Neuron (in vitro differentiated cells): ENCODE results near the gene PXDN.

Experiments used
- H2AFZ ChIP-seq: one replicate; pipeline ENCODE4 v1.6.1; 2013; ENCODE audit warnings: low read depth, mild to moderate bottlenecking, inconsistent platforms, low read length, moderate library complexity
- H3K27me3 ChIP-seq: one replicate; pipeline ENCODE4 v1.6.1; 2013; ENCODE audit warnings: low read length; ENCODE audit not compliant: insufficient read depth
- H3K36me3 ChIP-seq: one replicate; pipeline ENCODE4 v1.6.1; 2013; ENCODE audit warnings: low read length; ENCODE audit not compliant: insufficient read depth
- H3K4me1 ChIP-seq: one replicate; pipeline ENCODE4 v1.6.1; 2013; ENCODE audit warnings: low read length; ENCODE audit not compliant: insufficient read depth
- H3K4me3 ChIP-seq: 2 replicates; pipeline ENCODE4 v1.5.1; 2013; ENCODE audit warnings: mild to moderate bottlenecking, low read length, moderate library complexity
- H3K9me3 ChIP-seq: one replicate; pipeline ENCODE4 v1.6.1; 2013; ENCODE audit warnings: low read length

The PXDN gene

DNA sequence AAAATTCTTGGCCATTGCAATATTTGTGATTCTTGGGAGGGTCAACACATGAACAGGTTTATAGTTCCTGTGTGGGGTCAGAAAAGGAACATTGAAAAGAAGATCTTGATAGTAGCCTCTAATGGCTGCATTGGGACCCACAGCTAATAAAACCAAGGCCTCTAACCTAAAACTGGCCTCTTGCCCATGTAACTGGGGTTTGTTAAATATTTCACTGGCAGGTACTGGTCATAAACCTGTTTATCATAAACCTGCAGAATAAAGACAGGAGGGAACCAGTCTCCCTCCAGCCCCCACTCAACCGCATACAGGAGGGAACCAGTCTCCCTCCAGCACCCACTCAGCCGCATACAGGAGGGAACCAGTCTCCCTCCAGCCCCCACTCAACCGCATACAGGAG is 125.3 kb downstream of the PXDN start:
- Histone ChIP-seq H3K27me3 (no peaks in the 10 kb centered on the region), H3K4me1 (no peaks in the 10 kb centered on the region), H3K9me3 (no peaks in the 10 kb centered on the region), H2AFZ (no peak overlapping the region), H3K4me3 (no peak overlapping the region), H3K36me3 (no peaks in the 10 kb centered on the region)

DNA sequence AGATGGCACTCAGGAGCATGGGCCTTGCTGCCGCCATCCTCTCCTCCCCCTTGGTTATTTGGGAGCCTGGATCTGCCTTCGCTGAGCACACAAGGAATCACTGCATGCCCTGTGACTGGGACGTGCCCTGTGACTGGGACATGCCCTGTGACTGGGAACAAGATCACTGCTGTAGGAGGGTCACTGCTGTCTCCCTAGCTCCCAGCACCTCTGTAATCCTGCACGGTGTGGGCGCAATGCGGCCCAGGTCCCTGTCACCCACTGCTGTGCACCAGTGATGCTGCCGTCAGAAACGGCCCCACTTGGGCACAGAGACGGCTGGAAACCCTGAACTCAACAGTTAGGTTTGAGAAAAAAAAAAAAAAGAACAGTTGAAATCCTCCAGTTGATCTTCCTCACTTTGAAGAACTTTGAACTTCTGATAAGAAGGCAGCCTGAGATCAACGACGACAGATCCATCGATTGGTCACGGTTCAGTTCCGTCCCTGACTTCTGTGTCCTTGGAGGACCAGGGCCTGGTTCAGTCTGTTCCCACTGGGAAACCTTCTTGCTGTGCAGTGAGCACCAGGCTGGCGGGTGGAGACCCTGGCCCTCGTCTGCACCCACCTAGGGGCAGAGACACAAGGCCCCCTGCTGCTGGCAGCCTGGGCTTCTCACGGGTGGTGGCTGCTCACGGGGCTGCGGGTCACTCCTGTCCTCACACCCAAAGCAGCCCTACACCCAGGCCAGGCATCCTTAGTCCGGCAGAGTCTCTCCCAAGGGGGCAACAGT is 125.9 kb downstream of the PXDN start:
- no peaks in the 10 kb centered on the region for H3K36me3 ChIP-seq
- no peaks in the 10 kb centered on the region for H3K27me3 ChIP-seq
- no peak overlapping the region for H3K4me3 ChIP-seq
- H2AFZ ChIP-seq = no peak overlapping the region
- H3K4me1 ChIP-seq = peaks cover 3% of the 10 kb centered on the region
- H3K9me3 ChIP-seq = no peaks in the 10 kb centered on the region

DNA sequence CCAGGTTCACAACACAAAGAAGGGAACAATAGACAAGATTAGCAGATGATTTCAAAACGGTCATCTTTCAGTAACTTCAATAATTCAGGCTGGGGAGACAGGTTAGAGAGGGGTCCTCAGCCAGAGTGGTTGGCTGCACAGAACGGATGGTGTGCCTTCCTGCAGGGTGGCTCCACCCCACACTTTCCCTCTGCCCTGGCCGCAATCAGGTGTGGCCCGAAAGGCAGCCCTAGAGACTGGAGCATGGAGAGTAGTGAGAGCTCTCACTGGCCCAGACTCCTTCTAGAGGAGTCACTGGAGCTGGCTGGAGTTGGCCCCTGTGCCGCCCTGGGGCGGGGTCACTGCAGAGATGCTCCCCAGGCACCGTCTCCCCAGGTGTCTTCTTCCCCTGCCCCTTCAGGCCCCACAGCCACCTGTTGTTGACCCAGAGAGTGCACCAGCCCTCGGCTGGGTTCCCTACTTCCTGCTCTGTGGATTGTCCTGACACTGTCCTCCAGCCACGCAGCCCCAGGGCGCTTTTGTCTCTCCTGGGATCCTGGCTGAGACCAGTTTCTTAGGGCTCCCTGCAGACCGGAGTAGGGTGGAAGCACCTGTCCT is 126.8 kb downstream of the PXDN start:
- Histone ChIP-seq H3K27me3 (no peaks in the 10 kb centered on the region), H3K36me3 (no peaks in the 10 kb centered on the region), H3K4me3 (no peak overlapping the region), H3K4me1 (peaks cover 3% of the 10 kb centered on the region), H3K9me3 (no peaks in the 10 kb centered on the region), H2AFZ (no peak overlapping the region)

DNA sequence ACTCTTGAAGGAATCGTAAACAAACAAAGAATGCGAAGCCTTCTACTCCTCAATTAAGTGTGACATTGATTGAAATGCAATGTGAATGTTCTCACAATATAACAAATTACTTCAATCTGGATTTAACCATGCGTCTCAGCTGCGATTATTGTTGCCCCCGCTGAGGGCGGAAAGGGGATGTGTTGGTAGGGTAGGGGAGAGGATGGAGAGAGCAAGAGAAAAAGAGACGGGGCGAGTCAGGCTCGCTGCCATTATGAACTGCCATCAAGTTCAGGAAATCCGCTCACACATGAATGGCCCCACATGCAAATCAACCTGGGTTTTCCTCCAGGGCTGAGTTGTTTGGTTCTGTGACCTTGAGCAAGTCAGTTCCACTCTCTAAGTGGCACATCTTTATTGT is 129.8 kb downstream of the PXDN start:
- H3K36me3 ChIP-seq = no peaks in the 10 kb centered on the region
- no peak overlapping the region for H3K4me3 ChIP-seq
- no peaks in the 10 kb centered on the region for H3K9me3 ChIP-seq
- peaks cover 3% of the 10 kb centered on the region for H3K4me1 ChIP-seq
- H3K27me3 ChIP-seq = no peaks in the 10 kb centered on the region
- no peak overlapping the region for H2AFZ ChIP-seq

DNA sequence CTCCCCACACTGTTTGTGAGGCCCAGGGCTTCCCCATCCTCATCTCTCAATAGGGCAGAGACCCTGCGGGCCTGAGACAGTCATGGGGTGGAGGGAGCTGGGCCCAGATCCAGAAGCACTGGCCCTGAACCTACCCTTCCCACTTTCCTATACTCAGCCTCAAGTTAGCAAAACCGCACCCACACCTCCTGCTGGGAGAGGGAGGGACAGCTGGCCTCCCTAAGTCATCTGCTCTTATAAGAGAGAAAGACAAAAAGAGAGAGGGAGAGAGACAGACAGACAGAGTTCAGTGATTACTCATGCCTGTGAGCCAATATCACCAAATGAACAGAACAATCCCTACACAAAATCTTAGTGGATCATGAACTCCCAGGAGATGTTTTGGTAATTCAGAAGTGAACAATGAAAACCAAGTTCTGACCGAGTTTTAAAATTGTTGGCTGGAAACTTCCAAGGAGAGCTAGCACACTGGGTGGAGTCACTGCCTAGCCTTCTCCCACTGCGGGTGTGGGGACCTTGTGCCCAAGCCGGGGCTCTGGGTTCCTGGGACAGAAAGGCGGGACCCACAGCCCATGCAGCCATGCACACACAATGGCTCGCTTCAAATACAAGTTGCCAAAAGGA is 130.5 kb downstream of the PXDN start:
- Histone ChIP-seq H3K4me3 (no peak overlapping the region), H3K4me1 (peaks cover 3% of the 10 kb centered on the region), H2AFZ (no peak overlapping the region), H3K9me3 (no peaks in the 10 kb centered on the region), H3K27me3 (no peaks in the 10 kb centered on the region), H3K36me3 (no peaks in the 10 kb centered on the region)

DNA sequence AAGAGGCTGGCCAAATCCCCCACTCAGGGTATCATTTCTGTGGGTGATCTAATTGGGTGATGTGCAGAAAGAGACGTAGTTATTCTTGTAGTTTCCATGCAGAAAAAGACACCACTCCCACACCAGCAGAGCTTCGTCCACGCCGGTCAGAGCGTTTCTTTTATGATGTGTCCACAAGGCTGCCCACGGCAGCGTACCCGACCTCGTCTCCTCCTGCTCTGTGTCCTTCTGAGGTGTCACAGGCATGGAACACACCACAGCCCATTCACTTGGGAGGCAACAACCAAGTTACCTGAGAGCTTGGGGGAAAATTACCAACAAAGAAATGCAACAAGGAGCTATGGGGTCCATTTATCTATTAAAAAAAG is 131.3 kb downstream of the PXDN start:
- Histone ChIP-seq H3K27me3 (no peaks in the 10 kb centered on the region), H2AFZ (no peak overlapping the region), H3K36me3 (no peaks in the 10 kb centered on the region), H3K4me1 (peaks cover 3% of the 10 kb centered on the region), H3K4me3 (no peak overlapping the region), H3K9me3 (no peaks in the 10 kb centered on the region)

DNA sequence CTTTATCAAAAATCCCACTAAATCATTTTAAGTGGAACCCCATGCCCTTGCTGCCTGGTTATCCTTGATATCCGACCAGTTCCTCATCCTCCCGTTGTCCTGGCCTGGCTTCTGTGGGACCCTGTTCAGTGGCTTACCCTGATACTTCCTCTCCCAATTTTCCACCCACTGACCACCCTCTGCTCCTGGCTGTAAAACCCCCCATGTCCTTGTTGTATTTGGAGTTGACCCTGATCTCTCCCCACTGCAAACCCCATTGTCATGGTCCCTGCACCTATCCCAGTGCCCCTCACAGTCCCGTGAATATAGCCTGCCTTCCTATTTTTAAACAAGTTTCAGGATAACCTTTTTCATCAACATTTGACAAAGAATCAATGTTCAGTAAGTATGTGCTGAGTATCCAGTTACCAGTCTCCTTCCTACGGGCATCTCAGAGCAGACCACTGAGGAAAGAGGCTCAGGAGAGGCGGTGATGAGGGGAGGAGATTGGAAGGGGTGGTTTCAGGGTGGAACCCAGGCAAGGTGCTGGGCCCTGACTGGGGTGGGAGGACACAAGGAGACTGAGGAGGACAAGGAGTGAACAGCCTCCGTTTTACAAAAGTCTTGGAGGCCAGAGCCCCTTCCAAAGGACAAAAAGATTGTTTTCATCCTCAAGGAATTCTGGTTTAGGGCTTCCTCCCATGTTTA is 131.8 kb downstream of the PXDN start:
- Histone ChIP-seq H2AFZ (no peak overlapping the region), H3K36me3 (no peaks in the 10 kb centered on the region), H3K9me3 (no peaks in the 10 kb centered on the region), H3K4me1 (peaks cover 3% of the 10 kb centered on the region), H3K4me3 (no peak overlapping the region), H3K27me3 (peaks cover under 1% of the 10 kb centered on the region)

DNA sequence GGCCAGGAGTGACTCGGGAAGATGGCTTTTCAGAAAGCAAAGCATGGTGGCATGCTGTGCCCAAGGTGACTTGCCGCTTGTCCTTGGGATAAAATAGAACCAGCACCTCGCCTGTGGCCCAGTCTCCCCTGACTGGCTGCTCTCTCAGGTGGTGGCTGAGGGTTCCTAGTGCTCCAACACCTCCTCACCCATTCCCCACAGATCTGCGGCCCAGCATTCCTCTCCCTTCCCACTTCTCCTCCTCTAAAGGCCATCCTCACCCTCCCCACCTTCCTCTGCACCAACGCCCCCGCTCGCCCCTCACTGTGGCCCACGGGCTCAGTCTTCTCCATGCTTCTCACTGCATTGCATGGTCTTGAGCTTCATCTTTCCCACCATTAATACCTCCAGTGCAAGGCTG is 132.4 kb downstream of the PXDN start:
- Histone ChIP-seq H3K36me3 (no peaks in the 10 kb centered on the region), H3K9me3 (no peaks in the 10 kb centered on the region)

DNA sequence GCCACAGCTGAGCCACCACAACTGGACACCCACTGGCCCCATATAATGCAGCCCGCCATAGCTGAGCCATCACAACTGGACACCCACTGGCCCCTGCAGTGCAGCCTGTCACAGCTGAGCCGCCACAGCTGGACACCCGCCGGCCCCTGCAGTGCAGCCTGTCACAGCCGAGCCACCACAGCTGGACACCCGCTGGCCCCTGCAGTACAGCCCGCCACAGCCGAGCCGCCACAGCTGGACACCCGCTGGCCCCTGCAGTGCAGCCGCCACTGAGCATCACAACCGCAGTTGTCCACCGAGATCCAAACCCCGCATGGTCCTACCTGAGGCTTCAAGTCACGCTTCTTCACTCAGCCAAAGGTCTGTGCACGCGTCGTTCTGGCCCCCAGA is 134.2 kb downstream of the PXDN start:
- no peaks in the 10 kb centered on the region for H3K9me3 ChIP-seq
- H3K4me1 ChIP-seq = peaks cover 5% of the 10 kb centered on the region
- no peak overlapping the region for H3K4me3 ChIP-seq
- peaks cover 4% of the 10 kb centered on the region for H3K27me3 ChIP-seq
- H3K36me3 ChIP-seq = no peaks in the 10 kb centered on the region
- H2AFZ ChIP-seq = no peak overlapping the region

More for the DNA sequence above, 132.4 kb downstream of the PXDN start:
- H3K4me1 ChIP-seq = peaks cover 3% of the 10 kb centered on the region
- no peak overlapping the region for H3K4me3 ChIP-seq
- no peak overlapping the region for H2AFZ ChIP-seq
- peaks cover 4% of the 10 kb centered on the region for H3K27me3 ChIP-seq

DNA sequence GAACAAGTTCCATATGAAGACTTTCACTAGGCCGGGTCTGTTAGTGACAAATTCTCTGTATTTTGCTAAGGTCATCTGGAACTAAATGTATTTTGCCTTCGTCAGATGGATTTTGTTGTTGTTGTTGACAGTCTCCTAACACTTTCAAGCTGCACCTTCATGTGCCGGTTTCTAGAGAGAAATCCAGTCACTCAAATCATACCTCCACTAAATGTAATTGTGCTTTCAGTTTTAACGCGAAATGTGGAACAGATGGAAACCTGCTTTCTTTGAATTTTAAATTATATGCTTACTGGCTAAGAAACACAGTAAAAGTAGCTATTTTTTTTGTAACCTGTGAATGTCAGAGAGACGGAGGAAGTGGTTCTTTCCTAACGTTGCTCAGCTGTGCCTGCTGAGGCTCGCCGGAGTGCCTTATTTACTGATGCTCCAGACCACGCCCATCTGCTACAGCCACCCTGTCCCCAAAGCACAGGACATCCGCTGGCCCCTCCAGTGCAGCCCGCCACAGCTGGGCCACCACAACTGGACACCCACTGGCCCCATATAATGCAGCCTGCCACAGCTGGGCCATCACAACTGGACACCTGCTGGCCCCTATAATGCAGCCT is 134.7 kb downstream of the PXDN start:
- Histone ChIP-seq H3K9me3 (no peaks in the 10 kb centered on the region), H2AFZ (no peak overlapping the region), H3K27me3 (peaks cover 4% of the 10 kb centered on the region), H3K4me3 (no peak overlapping the region), H3K36me3 (no peaks in the 10 kb centered on the region), H3K4me1 (peaks cover 8% of the 10 kb centered on the region)

DNA sequence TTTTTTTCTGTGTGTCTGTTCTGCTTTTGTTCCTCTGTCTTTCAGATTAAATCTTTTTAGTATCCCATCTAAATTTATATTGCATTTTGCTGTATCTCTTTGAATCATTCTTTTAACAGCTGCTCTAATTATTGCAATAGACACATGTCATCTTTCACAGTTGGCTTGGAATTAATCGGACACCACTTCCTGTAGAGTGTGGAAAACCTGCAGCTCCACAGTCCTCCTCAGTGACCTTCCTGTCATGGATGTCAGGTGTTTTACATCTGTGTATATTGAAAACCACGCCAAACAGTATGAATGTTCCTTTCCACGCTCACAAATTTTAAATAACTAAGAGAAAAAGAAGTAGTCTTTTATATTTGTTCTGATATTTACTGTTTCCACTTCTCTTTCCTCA is 135.3 kb downstream of the PXDN start:
- Histone ChIP-seq H3K36me3 (no peaks in the 10 kb centered on the region), H3K4me1 (peaks cover 8% of the 10 kb centered on the region), H3K4me3 (no peak overlapping the region), H3K9me3 (no peaks in the 10 kb centered on the region), H2AFZ (no peak overlapping the region), H3K27me3 (peaks cover 4% of the 10 kb centered on the region)

DNA sequence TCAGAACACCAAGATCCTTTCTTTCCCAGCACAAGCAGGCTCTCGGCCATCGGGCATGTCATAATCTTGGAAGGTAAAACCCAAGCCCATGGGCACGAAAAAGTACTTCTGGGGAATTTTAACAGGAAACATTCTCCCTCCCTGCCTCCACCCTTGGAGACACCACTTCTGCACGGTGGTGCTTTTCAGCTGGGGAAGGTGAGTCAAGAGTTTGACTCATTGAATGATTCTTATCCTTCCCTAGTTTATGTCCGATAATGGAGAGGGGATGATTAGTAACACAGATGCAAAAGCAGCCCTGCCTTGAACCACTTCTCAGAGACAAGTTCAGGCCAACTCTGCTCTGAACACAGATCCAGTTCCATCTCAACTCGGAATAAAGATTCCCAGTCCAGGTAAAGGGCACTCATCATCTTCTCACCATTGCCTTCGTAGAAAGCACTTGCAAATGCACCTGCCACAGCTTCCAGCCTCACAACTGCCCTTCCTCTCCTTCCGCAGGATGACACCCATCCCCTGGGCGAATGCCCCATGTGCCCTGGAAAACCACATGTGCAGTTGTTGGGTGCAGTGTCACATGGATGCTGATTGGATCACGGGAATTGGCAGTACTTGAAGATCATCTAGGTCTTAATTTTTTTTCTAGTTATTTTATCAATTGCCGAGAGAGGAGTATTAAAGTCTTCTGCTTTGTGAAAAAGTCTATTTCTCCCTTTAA is 136.2 kb downstream of the PXDN start:
- Histone ChIP-seq H3K36me3 (no peaks in the 10 kb centered on the region), H3K4me1 (peaks cover 4% of the 10 kb centered on the region), H3K4me3 (no peak overlapping the region), H2AFZ (no peak overlapping the region), H3K9me3 (no peaks in the 10 kb centered on the region), H3K27me3 (peaks cover 4% of the 10 kb centered on the region)
